ENCODE data around the gene AQP2. TPM values are rescaled to one million over a fixed set of nuclear protein-coding genes. Genes with fewer than 3 reads are reported as not detected.

Gene AQP2
- total and polyA plus RNA-seq, 2 donors from 2014 or later: 122 to 666 TPM

- intact Hi-C loops (cut with DNase I): no loop called here
- Histone ChIP-seq H3K9me3 (ENCODE audit: control insufficient read depth in 2 of 3, insufficient read depth in 1 of 3, low read length in 3 of 3) (no peaks in the 10 kb centered on the region), H3K36me3 (ENCODE audit: control insufficient read depth in 2 of 3, insufficient read depth in 3 of 3, low read length in 3 of 3) (no peaks in the 10 kb centered on the region), H3K4me3 (ENCODE audit: low read length in 3 of 3) (no peak overlapping the region), H3K27me3 (ENCODE audit: control insufficient read depth, insufficient read depth, low read length) (no peaks in the 10 kb centered on the region), H3K9ac (ENCODE audit: low read length in 3 of 3) (no peak overlapping the region), H3K4me1 (ENCODE audit: control insufficient read depth in 2 of 3, insufficient read depth in 2 of 3, low read depth in 1 of 3, low read length in 3 of 3) (peaks cover 3 to 31% (median 12%) of the 10 kb centered on the region in 3 donors), H3K27ac (ENCODE audit: low read depth in 2 of 2, low read length in 2 of 2) (peak overlapping the region; percentile 24 to 44)
- FAIRE-seq (no peak), DNase-seq (no peak)
- no peak for TF ChIP-seq CTCF (IDR thresholded peaks at IDR 0.05; ENCODE audit: borderline replicate concordance, extremely low read depth, insufficient read depth)
Observed at GRCh38 chr12:49980501-49981349, 30.2 kb downstream of the AQP2 start.

- H3K27me3 ChIP-seq (ENCODE audit: control insufficient read depth, insufficient read depth, low read length): no peaks in the 10 kb centered on the region
- no peak for FAIRE-seq
- peak overlapping the region in 1 of 3 donors; percentile 8 for H3K9ac ChIP-seq (ENCODE audit: low read length in 3 of 3)
- DNase-seq: no peak
- peak overlapping the region in 1 of 2 donors; percentile 14 for H3K27ac ChIP-seq (ENCODE audit: low read depth in 2 of 2, low read length in 2 of 2)
- intact Hi-C loops (cut with DNase I): no loop called here
- TF ChIP-seq CTCF (IDR thresholded peaks at IDR 0.05; ENCODE audit: borderline replicate concordance, extremely low read depth, insufficient read depth): no peak
- H3K36me3 ChIP-seq (ENCODE audit: control insufficient read depth in 2 of 3, insufficient read depth in 3 of 3, low read length in 3 of 3): no peaks in the 10 kb centered on the region
- H3K4me3 ChIP-seq (ENCODE audit: low read length in 3 of 3): no peak overlapping the region
- H3K9me3 ChIP-seq (ENCODE audit: control insufficient read depth in 2 of 3, insufficient read depth in 1 of 3, low read length in 3 of 3): no peaks in the 10 kb centered on the region
- peaks cover 3 to 34% (median 12%) of the 10 kb centered on the region in 3 donors for H3K4me1 ChIP-seq (ENCODE audit: control insufficient read depth in 2 of 3, insufficient read depth in 2 of 3, low read depth in 1 of 3, low read length in 3 of 3)
Observed at GRCh38 chr12:49982246-49983087, 31.9 kb downstream of the AQP2 start.

- Histone ChIP-seq H3K27ac (ENCODE audit: low read depth in 2 of 2, low read length in 2 of 2) (no peak overlapping the region), H3K4me1 (ENCODE audit: control insufficient read depth in 2 of 3, insufficient read depth in 2 of 3, low read depth in 1 of 3, low read length in 3 of 3) (peaks cover 3 to 27% (median 19%) of the 10 kb centered on the region in 3 donors)
Observed at GRCh38 chr12:49983892-49984291, 33.4 kb downstream of the AQP2 start.

More at GRCh38 chr12:49983892-49984291, 33.4 kb downstream of the AQP2 start:
- DNase-seq (peak in 3 of 5 donors; percentile 54 to 92 (median 72)), FAIRE-seq (no peak)
- Histone ChIP-seq H3K4me3 (ENCODE audit: low read length in 3 of 3) (no peak overlapping the region), H3K9ac (ENCODE audit: low read length in 3 of 3) (peak overlapping the region in 1 of 3 donors; percentile 36), H3K9me3 (ENCODE audit: control insufficient read depth in 2 of 3, insufficient read depth in 1 of 3, low read length in 3 of 3) (no peaks in the 10 kb centered on the region), H3K27me3 (ENCODE audit: control insufficient read depth, insufficient read depth, low read length) (no peaks in the 10 kb centered on the region), H3K36me3 (ENCODE audit: control insufficient read depth in 2 of 3, insufficient read depth in 3 of 3, low read length in 3 of 3) (no peaks in the 10 kb centered on the region)
- intact Hi-C loops (cut with DNase I): no loop called here
- no peak for TF ChIP-seq CTCF (IDR thresholded peaks at IDR 0.05; ENCODE audit: borderline replicate concordance, extremely low read depth, insufficient read depth)
